NCI-H510A (cell line): ENCODE data around the gene HNF1A.
A peak's percentile ranks its signal among the peaks of the same experiment; 100 is the strongest.

ENCODE experiments used
- DNase-seq: peaks from one replicate; lab custom pipeline; 2025; lab: John Stamatoyannopoulos, UW

The HNF1A gene

DNA sequence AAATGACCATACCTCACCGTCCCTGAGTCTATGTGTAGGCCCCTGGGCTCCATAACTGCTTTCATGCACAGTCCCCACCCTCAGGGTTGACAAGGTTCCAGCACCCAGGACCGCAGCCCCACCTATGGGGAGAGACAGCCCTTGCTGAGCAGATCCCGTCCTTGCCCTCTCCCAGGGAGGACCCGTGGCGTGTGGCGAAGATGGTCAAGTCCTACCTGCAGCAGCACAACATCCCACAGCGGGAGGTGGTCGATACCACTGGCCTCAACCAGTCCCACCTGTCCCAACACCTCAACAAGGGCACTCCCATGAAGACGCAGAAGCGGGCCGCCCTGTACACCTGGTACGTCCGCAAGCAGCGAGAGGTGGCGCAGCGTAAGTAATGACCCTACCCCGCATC, 10.3 kb downstream of the HNF1A start:
- no peak for DNase-seq

DNA sequence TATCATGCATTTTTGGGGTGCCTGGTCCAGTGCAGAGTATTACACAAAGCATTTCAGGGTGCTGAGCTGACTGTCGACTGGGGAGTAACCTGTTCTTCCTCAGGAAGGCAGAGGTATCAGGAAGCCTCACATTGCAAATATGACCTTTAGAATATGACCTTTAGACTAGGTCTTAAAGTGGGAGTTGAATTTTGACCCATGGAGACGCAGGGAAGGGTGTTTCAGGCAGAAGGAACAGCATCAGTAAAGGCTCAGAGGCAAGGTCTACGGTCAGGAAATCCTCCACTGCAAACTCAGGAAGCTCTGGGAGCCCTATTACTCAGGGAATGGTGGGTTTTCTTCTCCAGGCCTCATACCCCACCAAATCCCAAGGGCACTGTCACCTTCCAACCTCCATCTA, 11.3 kb downstream of the HNF1A start:
- no peak for DNase-seq

DNA sequence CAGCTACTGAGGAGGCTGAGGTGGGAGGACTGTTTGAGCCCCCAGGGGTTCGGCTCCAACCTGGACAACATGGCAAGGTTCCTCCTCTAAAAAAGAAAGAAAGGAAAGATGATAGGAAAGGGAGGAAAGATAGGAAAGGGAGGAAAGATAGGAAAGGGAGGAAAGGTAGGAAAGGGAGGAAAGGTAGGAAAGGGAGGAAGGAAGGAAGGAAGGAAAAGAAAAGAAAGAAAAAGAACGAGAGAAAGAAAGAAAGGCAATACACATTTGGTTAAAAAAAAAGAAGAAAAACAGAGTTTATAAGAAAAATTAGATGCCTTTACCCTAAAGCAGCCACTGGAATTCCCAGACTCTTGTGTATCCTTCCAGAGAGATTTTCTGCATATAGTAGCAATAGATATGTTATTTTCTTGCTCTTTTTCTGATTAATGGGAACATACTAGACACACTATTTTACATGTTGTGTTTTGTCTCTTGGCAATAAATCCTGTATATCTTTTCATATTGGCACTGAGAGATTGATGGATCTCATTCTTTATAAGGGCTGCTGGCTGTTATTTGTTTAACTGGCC, 12.2 kb downstream of the HNF1A start:
- no peak for DNase-seq

DNA sequence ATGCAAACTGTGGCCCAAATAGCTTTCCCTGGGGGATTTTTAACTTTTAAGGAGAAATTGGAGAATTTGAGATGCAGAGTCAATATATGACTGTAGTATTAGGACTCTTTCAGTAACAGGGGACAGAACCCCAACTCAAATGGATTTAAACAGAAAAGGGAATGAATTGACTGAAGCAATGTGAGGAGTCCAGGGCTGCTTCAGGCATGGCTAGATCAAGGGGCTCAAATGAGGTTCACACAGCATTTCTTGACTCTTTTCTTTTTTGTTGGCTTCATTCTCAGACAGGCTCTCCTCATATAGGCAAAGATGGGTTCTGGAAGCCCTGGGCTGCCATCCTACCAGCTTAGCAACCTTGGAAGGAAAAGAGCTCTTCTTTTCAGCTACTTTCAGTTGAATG, 13.6 kb downstream of the HNF1A start:
- DNase-seq = no peak

DNA sequence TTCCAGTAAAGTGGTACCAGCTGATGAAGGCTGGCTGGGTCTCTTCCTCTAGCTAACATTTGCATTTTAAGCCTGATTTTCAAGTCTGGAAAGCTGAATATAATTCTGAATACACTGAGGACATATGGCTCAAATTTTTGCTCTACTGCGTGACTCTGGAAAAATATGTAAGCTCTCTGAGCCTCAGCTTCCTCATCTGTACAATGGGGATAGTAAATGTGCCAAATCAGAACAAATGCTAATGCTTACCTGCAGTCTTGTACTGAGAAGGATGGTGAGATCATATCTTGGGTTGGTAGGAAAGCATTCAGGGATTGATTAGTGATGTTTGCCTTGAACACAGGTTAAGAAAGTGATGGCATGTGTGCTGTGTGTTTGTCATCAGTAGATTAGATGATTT, 14.6 kb downstream of the HNF1A start:
- no peak for DNase-seq

DNA sequence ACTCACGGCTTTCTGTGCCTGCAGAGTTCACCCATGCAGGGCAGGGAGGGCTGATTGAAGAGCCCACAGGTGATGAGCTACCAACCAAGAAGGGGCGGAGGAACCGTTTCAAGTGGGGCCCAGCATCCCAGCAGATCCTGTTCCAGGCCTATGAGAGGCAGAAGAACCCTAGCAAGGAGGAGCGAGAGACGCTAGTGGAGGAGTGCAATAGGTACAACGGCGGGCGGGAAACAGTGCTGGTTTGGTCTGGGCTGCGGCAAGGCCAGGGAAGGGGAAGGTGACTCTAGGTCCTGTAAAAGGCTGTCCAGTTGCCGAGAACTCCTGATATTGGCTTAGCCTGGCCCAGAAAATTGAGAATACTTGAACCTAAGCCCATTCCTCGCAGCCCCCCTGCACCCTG, 15.2 kb downstream of the HNF1A start:
- DNase-seq = no peak

DNA sequence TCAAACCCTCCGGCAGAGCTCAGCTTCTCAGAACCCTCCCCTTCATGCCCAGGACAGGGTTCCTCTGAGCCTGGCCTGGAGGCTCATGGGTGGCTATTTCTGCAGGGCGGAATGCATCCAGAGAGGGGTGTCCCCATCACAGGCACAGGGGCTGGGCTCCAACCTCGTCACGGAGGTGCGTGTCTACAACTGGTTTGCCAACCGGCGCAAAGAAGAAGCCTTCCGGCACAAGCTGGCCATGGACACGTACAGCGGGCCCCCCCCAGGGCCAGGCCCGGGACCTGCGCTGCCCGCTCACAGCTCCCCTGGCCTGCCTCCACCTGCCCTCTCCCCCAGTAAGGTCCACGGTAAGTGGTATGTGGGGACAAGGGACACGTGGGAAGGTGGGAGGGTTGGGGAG, 15.7 kb downstream of the HNF1A start:
- no peak for DNase-seq

DNA sequence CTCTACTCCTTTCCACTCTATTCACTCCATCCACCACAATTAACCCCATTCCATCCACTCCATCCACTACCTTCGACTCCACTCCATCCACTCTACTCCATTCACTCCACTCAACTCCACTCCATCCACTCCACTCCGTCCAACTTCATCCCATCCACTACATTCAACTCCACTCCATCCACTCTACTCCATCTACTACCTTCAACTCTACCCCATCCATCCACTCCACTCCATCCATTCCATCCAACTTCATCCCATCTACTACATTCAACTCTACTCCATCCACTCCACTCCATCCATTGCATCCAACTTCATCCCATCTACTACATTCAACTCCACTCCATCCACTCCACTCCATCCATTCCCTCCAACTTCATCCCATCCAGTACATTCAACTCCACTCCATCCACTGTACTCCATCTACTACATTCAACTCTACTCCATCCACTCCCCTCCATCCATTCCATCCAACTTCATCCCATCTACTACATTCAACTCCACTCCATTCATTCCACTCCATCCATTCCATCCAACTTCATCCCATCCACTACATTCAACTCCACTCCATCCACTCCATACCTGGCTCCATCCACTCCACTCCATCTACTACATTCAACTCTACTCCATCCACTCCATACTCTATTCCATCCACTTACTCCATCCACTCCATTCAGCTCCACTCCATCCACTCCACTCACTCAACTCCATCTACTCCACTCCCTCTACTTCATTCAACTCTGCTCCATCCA, 16.4 kb downstream of the HNF1A start:
- DNase-seq = no peak

DNA sequence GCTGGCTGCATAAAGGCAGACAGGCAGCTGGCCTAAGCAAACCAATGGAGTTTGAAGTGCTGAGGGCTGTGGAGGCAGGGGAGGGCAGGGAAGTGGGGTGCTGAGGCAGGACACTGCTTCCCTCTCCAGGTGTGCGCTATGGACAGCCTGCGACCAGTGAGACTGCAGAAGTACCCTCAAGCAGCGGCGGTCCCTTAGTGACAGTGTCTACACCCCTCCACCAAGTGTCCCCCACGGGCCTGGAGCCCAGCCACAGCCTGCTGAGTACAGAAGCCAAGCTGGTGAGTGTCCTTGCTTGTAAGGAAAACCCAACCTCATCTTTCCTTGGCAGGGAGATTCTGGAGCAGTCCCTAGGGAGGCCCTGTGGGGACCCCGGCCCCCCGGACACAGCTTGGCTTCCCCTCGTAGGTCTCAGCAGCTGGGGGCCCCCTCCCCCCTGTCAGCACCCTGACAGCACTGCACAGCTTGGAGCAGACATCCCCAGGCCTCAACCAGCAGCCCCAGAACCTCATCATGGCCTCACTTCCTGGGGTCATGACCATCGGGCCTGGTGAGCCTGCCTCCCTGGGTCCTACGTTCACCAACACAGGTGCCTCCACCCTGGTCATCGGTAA, 17.9 kb downstream of the HNF1A start:
- DNase-seq = no peak

DNA sequence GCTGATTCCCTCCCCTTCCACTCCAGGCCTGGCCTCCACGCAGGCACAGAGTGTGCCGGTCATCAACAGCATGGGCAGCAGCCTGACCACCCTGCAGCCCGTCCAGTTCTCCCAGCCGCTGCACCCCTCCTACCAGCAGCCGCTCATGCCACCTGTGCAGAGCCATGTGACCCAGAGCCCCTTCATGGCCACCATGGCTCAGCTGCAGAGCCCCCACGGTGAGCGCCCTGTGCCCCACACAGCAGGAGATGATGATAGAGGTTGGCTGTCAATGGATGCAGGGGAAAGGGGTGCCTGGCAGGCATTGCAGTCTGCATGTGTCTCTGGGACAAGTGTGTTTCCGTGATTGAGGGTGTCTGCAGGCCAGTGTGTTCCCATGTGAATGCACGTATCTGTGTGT, 19.1 kb downstream of the HNF1A start:
- DNase-seq = no peak

DNA sequence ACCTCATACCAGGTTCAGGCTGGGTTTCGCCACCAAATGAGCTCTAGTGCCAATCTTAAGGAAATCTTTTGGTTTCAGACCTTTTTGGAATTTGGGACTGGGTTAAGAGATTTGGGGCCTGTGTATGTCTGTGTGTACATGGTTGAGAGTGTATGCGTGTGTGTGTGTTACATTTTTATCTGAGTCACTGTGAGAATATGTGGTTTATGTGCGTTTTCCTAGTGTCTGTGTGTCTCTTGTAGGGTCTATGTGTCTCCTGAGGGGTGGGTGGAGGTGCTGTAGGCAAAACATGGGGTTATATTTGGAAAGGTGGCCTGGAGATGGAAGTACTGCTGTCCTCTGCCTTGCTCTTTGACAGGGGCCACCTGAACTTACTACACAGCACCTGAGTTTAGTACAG, 20.1 kb downstream of the HNF1A start:
- DNase-seq = no peak

DNA sequence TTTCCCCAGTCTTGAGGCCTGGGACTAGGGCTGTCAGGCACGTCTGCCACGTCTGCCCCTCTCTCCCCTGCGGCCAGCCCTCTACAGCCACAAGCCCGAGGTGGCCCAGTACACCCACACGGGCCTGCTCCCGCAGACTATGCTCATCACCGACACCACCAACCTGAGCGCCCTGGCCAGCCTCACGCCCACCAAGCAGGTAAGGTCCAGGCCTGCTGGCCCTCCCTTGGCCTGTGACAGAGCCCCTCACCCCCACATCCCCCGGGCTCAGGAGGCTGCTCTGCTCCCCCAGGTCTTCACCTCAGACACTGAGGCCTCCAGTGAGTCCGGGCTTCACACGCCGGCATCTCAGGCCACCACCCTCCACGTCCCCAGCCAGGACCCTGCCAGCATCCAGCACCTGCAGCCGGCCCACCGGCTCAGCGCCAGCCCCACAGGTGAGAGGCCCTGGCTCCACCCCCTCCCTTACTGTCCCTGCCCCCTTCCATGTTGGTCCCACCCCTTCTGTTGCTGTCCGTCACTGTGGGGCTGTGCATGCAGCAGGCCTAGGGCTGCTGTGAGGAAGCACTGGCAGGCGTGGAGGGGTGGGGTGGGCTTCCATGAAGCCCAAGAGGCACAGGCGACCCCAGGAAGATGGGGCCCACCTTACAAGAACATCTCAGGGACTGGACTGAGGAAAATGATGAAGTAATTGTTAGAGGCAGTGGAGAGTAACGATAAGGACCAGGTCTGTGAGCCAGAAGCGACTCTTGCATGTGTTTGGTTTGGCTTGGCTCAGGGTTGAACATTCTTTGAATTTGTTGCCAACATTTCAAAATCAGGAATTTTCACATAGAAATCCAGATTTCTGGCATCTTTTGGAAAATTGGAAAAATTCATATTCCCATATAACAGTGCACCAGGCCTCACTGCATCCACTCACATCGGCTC, 21.1 kb downstream of the HNF1A start:
- DNase-seq = no peak

DNA sequence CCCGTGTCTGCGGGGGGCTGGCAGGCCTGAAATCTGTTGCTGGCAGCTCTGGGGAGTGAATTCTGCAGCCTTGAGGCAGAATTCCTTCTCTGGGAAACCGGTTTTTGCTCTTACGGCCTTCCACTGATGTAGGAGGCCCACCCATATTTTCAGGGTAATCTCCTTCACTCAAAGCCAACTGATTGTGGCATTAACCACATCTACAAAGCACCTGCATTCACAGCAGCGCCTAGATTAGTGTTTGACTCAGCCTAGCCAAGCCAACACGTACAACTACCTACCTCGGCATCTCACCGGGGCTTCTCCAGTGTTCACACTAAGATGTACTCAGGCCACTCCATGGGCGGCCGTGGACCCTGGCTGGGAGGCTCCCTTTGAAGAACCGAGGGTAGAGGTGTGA, 22.2 kb downstream of the HNF1A start:
- no peak for DNase-seq

DNA sequence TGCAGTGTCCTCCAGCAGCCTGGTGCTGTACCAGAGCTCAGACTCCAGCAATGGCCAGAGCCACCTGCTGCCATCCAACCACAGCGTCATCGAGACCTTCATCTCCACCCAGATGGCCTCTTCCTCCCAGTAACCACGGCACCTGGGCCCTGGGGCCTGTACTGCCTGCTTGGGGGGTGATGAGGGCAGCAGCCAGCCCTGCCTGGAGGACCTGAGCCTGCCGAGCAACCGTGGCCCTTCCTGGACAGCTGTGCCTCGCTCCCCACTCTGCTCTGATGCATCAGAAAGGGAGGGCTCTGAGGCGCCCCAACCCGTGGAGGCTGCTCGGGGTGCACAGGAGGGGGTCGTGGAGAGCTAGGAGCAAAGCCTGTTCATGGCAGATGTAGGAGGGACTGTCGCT, 22.7 kb downstream of the HNF1A start:
- DNase-seq = no peak

DNA sequence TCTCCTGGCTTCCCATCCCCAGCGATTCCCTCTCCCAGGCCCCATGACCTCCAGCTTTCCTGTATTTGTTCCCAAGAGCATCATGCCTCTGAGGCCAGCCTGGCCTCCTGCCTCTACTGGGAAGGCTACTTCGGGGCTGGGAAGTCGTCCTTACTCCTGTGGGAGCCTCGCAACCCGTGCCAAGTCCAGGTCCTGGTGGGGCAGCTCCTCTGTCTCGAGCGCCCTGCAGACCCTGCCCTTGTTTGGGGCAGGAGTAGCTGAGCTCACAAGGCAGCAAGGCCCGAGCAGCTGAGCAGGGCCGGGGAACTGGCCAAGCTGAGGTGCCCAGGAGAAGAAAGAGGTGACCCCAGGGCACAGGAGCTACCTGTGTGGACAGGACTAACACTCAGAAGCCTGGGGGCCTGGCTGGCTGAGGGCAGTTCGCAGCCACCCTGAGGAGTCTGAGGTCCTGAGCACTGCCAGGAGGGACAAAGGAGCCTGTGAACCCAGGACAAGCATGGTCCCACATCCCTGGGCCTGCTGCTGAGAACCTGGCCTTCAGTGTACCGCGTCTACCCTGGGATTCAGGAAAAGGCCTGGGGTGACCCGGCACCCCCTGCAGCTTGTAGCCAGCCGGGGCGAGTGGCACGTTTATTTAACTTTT, 23.6 kb downstream of the HNF1A start:
- DNase-seq = no peak

DNA sequence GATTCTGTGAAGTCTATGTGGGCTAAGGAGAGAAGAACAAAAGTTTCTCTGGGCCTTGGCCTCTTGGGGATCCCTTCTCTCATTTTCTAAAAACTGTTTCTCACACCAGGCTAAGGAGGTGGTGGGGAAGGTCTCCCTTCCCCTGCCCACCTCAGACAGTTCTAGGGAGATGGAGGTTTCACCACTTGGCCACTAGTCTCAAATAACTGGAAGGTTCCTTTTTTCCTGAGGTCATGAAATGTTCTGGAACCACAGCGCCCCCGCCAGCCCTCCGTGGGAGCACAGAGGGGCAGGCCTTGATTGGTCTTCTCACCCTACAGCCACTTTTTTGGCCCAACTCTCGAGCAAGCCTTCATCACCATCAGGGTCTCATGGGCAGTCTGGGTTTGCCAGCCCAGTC, 25.3 kb downstream of the HNF1A start:
- DNase-seq = no peak

DNA sequence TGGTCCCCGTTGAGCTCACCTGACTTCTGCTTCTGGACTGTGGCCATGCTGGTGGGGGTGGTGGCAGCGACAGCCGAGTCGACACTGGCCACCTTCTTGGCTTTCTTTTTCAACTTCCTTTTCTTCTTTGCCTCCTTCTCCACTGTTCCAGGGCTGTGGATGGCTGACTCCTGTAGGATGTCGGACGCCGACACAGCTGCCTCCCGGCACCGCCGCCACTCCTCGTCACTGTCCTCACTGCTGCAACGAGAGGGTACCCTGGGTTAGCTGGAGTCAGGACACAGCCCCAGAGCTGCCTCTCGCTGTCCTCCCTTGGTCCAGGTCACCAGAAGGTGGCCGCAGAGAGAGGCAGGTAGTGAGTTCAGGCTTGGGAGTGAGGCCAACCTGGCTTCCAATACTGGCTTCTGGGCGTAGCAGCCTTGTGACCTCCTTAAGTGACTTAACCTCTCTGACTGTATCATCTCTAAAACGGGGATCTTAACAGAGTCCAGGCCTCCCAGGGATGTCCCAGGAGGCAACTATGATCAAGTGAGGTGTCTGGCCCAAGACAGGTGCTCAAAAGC, 26.0 kb downstream of the HNF1A start:
- DNase-seq = no peak

DNA sequence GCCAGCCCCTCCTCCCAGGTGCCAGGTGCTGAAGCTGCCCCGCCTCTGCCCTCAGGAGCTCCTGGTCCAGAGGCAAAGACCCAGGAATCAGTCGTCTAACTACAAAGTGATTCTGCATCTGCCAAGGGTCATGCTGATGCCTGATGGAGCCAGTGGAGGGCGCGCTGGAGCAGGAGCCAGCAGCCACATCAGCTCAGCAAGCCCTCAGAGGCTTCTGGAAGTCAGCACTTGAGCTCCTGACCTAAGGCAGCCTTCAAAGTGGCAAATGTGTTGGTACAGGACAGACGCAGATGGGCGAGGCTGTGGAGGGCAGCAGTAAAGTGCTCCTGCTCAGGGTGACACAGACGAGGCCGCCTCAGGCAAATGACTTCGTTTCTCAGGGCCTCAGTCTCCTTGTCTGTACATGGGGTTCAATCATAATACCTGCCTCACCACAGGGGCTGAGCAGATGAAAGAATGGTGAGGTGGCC, 27.0 kb downstream of the HNF1A start:
- peak; percentile 44 for DNase-seq

DNA sequence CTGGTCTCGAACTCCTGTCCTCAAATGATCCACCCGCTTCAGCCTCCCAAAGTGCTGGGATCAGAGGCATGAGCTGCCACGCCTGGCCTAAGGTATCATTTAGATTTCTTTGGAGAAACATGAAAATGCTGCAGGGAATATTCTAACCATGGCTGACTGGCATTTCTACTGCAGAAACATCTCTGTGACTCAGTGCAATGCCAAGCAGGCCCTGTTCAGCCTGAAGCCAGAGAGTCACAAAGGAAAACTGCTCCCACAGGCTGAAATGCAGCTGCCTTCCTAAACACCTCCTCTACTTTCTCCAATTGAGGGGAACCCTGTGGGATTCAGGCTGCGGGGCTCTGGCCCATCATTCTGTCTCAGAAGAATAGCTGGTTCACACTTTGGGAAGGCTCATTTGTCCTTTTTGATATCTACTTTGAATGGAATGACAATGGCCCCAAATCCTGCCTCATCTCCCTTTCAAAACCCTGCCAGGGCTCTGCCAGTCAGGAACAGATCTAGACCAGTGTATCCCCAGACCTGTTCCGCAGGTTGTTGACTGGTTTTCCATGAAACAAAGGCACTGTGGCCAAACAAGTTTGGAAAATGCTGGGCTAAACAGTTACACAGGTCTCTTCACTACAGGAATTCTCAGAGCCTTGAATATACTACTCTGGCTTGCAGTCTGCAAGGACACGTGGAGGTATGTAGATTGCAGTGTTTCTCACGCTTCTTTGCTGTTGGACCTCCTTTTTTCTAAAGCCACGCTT, 30.2 kb downstream of the HNF1A start:
- no peak for DNase-seq

DNA sequence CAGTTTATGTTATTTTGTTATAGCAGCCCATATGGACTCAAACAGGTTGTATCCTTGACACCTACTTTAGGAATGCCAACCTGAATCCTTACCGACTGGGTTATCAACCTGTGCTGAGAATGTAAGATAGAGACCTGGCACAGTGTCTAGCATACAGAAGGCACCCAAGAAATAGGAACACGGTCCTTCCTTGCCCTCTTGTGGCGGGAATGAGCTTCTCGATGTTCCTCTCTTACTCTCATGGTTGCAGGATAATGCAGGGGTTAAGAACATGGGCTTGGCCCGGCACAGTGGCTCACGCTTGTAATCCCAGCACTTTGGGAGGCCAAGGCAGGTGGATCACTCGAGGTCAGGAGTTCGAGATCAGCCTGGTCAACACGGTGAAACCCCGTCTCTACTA, 31.4 kb downstream of the HNF1A start:
- DNase-seq = peak; percentile 31

DNA sequence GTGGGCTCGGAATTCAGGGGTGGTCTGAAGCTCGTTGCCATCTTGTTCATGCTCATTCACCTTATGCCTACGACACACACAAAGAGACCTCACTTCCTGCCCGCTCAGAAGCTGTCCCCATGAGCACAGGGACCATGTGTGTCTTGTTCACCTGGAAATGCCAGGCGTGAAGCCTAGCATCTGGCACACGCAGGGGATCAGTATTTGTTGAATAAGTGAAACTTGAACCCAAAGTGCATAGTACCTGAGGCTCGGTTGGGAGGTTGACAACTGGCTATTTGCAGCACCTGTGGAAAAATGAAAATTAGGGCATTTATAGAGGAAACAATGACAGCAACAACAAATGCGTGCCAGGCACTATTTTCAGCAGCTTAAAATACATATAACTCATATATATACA, 32.5 kb downstream of the HNF1A start:
- no peak for DNase-seq
